HG03064 (cell line): ENCODE results near the gene PCBP3.

ENCODE experiments used
- ATAC-seq: cut with Tn5 transposase; IDR thresholded peaks from one replicate; pipeline ENCODE4 v1.9.1; 2021; ENCODE audit warnings: low read depth; ENCODE audit not compliant: unreplicated experiment

PCBP3 gene

DNA sequence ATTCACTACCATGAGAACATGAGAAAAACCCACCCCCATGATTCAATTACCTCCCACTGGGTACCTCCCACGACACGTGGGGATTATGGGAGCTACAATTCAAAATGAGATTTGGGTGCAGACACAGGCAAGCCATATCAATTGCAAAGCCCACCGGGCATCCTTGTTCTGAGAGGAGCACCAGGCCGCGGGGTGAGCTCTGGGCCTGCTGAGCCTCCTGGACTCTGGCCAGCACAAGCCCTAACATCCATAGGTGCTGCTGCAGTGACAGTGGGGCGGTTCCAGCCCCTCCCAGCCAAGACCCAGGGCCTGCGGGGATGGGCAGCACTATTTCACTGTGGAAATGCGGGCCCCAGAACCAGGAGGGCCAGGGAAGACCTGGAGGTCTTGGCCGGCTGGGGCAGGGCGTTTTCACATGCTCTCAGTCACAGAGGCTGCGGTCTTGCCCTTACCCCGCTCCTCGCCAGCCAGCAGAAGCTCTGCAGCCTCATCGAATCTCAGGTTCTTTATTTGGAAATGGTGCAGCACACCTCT lies 103.8 kb downstream of the PCBP3 start:
- ATAC-seq = no peak

DNA sequence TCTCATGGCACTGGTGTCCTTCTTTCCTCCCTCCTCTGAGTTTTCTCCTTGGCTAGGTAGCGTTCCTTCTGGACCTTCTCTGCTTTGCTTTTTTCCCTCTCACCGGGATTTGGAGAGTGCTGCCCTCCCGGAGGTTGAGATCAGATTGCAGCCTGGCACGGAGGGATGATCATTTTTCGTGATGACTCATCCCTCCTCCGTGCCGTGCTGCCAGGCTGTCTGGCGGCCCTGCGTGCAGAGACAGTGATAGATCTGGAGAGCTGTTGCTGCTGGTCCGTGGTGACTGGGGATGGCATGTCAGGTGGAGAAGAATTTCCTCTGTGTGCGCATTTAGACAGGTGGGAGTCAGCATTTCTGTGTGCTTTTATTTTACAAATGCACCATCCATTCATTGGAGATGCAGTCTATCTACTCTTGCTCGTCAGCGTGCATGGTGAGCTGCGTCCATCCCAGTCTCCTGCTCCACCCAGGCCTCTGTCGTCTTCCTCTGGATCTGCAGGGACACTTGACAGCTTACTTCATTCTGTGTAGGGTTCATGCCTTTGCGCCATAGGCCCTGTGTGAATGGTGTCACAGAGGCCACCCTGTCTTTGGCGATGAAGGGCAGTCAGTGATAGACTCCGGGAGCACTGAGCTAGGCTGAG lies 104.4 kb downstream of the PCBP3 start:
- ATAC-seq = no peak

DNA sequence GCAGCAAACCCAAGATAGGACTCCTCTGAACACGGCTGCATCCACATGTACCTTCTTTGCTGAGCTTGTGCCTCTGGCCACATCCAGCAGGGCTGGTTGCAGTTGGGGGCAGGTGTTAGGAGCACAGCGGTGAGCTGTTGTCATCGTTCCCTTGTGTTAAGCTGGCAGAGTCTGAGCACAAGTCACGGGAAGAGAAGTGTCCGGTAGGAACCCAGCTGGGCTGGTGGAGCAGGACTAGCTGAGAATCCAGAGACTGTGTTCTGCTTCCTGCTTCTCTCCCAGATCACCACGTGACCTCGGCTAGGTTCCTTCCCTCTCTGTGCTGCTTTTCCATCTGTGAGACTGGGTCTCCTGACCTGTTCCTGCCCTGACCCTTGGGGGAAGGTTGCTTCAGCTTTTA lies 105.1 kb downstream of the PCBP3 start:
- no peak for ATAC-seq

DNA sequence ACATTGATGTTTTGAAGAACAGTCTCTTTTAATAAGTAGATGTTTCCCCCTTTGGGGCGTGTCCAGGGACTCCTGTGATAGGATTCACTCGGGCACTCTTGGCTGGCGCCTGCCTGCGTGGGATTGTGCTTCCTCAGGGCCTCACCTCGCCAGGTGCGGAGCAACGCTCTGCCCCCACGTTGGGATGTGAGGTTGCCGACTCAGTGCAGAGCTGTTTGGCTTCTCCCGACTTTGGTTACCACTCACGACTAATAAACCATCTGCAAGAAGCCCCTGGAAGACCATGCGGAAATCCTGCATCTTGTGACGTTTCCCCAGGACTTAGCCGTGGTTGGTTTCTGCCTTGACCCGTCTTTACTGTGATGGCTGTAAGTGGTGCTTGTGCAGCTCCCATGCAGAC lies 106.4 kb downstream of the PCBP3 start:
- ATAC-seq = no peak

DNA sequence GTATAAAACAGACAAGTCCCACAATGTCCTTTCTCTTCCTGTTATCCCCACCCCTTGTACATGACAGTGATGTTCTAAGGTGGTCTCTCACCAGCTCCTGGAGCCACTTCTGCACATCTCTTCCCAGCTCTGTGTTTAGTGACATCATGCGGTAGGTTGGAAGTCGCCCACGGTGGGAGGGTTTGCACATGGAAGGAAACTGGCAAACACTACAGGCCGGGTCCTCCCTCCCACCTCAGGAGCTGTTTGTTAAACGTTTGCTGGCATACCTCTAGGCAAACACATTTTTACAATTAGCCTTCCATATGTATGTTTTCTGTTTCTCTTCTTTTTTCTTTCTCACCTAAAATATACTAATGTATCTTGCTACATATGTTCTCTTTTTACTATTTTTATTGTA lies 107.4 kb downstream of the PCBP3 start:
- ATAC-seq = no peak

DNA sequence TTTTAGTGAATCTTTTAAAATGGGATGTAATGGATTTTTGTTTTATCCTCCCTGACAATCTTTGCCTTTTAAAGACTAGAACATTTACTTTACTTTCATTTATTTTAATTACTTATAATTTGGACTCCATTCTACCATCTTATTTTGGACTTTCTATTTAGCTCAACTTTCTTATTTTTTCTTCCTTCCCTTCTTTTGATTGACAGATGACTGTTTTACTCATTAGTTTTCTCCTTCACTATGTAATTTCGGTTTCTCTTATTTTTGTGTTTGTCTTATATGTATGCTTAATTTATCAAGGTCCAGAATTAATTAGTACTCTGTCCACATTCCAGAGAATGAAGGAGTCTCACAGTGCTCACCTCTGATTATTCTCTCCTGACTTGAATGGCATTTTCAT lies 109.9 kb downstream of the PCBP3 start:
- no peak for ATAC-seq

DNA sequence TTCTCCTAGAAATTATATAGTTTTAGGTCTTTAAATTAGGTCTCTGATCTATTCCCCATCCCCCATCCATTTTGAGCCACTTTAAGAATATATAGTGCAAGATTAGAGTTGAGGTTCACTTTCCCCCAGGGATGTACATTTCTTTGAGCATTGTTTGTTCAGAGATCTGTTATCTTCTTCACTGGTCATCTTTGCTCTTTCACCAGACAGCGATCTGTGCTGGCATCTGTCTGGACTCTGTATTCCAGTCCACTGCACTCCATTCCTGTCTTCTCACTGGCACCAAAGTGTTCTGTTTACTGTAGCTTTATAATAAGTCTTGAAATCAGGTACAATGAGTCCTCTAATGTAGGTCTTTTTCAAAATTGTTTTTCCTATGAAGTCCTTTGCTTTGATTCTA lies 112.5 kb downstream of the PCBP3 start:
- no peak for ATAC-seq

DNA sequence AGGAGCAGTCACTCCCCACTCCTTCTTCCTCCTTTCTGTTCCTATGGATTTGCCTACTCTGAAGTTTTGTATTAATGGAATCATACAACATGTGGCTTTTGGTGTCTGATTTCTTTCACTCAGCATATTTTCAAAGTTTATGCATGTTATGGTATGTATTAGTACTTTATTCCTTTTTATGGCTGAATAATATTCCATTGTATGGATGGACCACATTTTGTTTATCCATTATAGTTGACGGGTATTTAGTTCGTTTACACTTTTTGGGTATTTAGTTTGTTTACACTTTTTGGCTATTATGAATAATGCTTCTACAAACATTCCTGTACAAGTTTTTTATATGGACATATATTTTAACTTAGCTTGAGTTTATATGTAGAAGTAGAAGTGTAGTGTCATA lies 113.1 kb downstream of the PCBP3 start:
- ATAC-seq = no peak

DNA sequence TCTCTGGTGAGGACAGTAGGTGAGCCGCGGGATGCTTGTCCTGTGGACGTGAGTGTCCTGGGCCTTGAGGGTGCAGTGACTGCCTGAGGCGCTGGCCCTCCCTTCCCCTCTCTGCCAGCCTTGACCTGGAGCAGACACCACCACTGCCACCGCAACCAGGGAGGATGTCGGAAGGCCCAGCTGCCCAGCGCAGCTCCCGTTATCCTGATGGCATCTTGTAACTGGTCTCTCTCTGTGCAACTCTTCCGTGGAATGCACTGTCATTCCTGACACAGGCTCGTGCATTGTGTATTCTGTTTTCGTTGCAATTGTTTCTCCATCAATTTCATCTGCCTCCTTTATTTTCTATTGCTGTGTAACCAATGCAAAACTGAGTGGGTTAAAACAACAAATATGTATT lies 118.2 kb downstream of the PCBP3 start:
- no peak for ATAC-seq

DNA sequence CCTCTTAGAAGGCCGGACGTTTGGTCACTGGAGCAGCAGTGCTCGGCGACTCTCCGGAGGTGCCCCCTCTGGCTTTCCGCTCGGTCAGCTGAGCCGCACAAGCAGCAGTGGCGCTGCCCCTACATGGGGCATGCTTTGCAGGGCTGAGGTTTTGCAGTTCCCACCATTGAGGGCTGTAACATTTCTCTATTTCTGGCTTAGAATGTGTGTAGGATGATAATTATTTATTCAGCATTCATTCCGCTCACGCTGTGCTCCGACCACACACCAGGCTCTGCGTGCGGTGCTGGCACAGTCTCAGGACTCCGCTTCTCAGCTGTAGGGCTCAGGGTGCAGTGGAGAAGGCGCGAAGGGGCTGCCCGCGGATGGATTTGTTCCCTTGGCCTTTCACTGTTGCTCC lies 119.5 kb downstream of the PCBP3 start:
- no peak for ATAC-seq

DNA sequence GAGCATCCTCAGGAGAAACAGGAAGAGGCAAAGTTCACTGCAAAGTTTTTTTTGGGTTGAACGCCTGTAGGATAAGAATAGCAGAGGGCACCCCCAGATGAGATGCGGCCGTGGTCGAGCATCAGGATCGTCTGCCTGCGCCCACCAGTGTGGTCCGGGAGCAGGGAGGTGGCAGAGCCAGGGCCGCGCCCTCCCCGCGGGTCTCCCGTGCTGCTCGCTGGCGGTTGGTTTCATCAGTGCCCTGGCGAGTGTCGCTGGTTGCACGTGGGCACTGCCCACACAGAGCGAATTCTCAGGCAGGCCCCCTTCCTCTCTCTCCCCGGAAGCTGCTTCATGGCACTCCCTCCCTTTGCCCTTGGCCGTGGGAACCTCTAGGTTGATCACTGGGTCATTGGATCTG lies 120.0 kb downstream of the PCBP3 start:
- no peak for ATAC-seq

DNA sequence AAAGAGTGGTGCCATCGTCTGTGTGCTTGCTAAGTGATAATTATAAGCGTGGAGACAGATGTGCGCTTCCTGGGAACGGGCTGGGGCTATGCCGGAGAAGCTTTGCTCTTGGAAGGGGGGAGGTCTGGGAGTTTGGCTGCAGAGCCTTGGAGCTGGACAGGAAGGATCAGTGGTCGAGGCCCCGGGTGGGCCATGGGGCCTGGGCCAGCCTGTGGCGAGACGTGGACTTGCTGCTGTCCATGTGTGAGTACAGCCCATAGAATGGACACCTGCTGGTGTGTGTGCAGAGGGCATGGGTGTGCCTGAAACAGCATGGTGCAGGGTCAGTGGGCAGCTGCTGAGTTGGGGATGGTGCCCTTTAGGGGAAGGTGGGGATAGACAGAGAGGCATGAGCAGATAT lies 121.3 kb downstream of the PCBP3 start:
- ATAC-seq = no peak

DNA sequence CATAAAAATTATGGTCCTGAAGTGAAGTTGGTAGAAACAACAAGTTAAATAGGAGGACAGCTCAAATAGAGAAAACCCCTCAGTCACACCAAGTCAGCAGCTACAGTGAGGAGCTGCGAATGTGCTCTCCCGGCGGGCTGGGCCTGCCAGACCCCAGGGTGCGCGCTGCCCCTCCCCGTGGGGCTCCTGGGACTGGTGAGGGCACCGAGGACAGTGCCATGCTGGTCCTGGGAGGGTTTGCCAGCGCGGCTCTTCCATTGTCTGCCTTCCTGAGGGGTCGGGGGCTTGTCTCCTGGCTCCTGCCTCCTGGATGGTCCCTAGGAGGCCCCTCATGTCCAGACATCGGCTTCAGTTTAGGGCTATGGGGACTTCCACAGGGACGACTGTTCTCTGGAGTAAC lies 121.8 kb downstream of the PCBP3 start:
- ATAC-seq = no peak

DNA sequence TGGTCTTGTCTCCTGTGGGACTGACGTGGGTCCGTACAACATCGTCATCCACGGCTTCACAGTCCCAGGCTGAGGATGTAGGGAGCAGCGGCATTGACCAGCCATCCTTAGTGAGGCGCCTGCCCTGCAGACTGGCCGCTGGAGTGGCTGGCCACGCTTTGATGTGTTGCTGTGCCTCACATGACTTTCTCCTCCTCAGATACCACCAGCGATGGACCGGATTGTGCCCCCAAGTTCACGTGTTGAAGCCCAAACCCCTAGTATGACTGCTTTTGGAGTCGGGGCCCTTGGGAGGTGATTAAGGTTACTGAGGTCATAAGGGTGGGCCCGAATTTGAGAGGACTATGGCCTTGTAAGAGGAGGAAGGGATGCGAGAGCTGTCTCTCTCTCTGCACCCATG lies 122.5 kb downstream of the PCBP3 start:
- no peak for ATAC-seq

DNA sequence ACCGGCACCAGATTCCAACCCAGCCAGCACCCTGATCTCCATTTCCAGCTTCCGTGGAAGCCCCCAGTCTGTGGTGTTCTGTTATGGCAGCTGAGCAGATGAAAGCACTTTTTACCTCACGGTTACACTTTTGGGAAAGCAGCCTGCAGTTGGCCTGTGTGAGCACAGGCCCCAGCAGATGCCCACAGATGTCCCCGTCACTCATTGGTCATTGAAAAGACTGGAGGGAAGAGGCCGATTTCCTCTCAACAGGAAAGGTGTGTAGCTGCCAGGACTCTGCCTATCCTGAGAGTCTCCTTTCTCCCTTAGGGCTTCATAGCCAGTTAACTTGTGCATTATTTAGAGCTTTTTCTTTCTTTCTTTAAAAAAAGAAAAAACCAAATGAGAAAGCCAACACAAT lies 123.0 kb downstream of the PCBP3 start:
- no peak for ATAC-seq

DNA sequence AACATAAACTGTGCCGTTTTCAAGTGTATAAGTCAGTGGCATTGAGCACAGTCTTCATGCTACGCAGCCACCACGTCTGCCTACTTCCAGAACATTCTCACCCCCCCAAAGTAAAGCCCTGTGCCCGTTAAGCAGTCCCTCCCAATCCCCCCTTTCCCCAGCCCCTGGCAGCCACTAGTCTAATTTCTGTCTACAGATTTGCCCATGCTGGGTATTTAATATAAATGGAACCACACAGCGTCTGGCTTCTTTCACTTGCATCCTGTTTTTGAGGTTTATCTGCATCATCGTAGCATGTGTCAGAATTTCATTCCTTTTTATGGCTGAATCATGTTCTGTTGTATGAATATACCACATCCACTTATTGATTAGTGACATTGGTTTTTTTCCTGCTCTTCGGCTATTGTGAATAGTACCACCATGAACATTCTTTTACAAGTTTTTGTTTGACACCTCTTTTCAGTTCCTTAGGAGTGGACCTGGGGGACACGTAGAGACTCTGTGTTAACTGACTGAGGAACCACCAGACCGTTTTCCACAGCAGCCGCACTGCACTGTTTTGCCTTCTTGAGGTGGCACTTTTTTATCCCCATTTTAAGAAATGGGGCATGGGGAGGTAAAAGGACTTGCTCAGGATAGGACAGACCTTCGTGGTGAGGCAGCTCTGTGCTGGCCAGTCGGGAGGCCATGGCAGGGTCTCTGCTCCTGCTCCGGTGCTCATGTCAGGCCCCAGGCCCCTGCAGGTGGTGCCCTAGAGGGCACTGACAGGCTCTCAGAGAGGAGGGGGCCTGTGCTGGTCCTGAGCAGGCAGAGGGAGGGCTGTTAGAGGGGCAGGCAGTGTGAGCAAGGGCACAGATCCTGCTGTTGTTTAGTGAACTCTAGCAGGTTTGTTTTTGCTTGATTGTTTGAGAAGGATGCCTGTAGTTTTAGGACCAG lies 123.8 kb downstream of the PCBP3 start:
- ATAC-seq = no peak

DNA sequence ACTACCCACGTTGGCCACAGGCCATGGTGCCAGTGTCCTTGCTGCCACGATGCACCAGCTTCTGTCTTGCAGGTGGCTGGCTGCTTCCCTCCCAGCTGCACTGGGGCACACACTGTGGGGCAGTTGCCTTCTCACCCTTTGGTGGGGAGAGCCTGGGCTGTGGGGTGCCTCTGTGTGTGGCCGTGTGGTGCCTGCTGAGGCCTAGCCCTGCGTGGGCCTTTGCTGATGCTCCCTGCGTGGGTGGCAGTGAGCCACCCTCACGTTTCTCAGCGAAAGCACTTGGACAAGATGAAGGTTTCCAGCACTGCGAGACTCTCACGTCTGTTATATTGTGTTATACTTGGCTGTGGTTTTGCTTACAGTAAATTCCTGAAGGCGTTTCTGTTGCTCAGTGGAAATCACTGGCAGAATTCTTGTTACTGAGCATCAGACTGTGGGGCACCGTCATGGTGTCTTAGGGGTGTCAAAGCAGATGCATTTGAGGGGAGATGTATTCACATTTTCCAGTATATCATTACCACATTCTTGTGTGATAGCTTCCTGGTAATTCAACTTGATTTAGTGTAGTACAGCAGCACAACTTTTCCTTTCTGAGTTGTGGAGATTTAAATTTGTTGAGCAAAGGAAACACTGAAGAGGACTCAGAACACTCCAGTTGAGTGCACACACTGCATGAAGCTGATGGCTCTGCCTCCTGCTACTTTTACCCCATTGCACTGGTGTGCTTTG lies 124.7 kb downstream of the PCBP3 start:
- no peak for ATAC-seq

DNA sequence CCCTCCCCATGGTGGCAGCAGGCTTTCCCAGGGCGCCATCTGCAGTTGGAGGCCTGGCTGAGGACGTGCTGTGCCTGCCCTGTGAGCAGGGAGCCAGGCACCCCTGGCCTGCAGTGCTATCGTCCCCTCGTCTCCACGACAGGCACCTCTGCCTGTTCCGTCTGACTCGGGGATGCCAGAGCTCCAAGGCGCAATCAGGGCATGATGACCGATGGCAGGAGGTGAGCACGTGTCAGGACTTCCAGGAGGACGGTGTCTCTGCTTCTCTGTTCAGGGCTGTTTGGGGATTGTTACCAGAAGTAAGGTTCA lies 125.2 kb downstream of the PCBP3 start:
- no peak for ATAC-seq

DNA sequence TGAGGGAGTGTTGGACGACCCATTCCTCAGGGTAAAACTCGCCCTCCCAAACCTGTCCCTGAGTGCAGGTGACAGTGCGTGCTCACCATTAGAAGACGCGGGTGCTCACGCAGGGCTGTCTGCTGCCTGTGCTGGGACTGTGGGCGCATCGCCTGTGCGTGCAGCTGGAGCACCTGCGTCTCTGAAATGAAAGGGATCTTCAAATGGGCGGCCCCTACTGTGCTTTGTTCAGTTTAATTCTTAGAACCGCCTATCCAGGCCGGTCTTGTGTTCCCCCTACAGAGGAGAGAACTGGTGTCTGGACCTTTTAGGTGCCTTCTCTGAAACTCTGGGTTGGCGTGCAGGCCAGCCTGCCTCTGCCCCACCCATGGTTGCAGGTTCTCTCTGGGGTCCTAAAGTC lies 125.8 kb downstream of the PCBP3 start:
- ATAC-seq = no peak

DNA sequence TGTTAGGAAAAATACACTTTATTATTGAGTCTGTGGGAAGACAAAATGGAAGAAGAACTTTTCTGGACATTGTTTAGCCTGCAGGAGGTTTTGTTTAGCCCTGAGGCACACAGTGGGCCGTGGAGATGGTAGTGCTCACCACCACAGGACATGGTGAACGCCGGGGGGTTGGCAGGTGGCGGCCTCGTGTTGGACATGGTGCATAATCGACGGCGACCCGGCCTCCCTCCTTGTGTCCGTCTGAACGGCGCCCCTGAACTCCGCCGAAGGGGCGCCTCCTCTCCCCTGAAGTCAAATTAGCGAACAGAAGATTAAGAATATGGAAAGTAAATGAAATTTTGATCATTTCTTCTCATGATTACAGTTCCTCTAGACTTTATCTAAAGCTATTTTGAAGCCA lies 126.4 kb downstream of the PCBP3 start:
- ATAC-seq = no peak

DNA sequence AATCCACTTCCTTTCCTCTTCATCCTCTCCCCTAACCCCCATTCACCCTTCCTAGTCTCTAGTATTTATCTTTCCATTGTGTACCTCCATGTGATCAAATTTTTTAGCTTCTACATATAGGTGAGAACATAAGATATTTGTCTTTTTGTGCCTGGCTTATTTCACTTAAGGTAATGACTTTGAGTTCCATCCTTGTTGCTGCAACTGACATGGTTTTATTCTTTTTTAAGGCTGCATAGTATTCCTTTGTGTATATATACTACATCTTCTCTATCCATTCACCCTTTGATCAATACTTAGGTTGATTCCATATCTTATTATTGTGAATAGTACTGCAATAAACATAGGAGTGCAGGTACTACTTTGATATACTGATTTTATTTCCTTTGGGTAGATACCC lies 128.7 kb downstream of the PCBP3 start:
- no peak for ATAC-seq
